GM12865 (cell line): Measurements from ENCODE around the gene IGFLR1.

Experiments
- DNase-seq: peaks from one replicate; pipeline ENCODE4 v3.0.0; 2010; ENCODE audit warnings: low read depth
- H3K4me3 ChIP-seq: 2 replicates; pipeline ENCODE4 v1.5.1; 2011; ENCODE audit warnings: mild to moderate bottlenecking, low read depth, low read length, control low read depth
- CTCF ChIP-seq: IDR thresholded peaks from 2 replicates; pipeline ENCODE4 v1.5.1; 2011; ENCODE audit warnings: low read length, control low read depth, low read depth, inconsistent platforms; ENCODE audit not compliant: insufficient read depth; ENCODE audit errors: missing control alignments

IGFLR1 gene

GRCh38 chr19:35732540-35733179 is 9.6 kb downstream of the IGFLR1 start:
- no peak for TF ChIP-seq CTCF
- no peak for DNase-seq
- H3K4me3 ChIP-seq, result no peak overlapping the region

- DNase-seq, result no peak
- H3K4me3 ChIP-seq, result no peak overlapping the region
- TF ChIP-seq CTCF, result no peak
Measured at GRCh38 chr19:35731779-35732405, 10.4 kb downstream of the IGFLR1 start.

- no peak for DNase-seq
- H3K4me3 ChIP-seq, result no peak overlapping the region
- no peak for TF ChIP-seq CTCF
Measured at GRCh38 chr19:35731353-35731752, 10.9 kb downstream of the IGFLR1 start.

GRCh38 chr19:35730326-35730725 is 11.9 kb downstream of the IGFLR1 start:
- TF ChIP-seq CTCF, result no peak
- no peak for DNase-seq
- no peak overlapping the region for H3K4me3 ChIP-seq

GRCh38 chr19:35729763-35730162 is 12.5 kb downstream of the IGFLR1 start:
- no peak for DNase-seq
- no peak for TF ChIP-seq CTCF
- H3K4me3 ChIP-seq, result no peak overlapping the region

- no peak for TF ChIP-seq CTCF
- H3K4me3 ChIP-seq, result no peak overlapping the region
- no peak for DNase-seq
Measured at GRCh38 chr19:35729021-35729420, 13.2 kb downstream of the IGFLR1 start.
